Measurements from ENCODE around the gene ZNF846. TPM values are rescaled to one million over a fixed set of nuclear protein-coding genes. Genes with fewer than 3 reads are reported as not detected.

ZNF846 gene
- total RNA-seq, 1 experiment from 2014 or later: 1.2 TPM

DNA sequence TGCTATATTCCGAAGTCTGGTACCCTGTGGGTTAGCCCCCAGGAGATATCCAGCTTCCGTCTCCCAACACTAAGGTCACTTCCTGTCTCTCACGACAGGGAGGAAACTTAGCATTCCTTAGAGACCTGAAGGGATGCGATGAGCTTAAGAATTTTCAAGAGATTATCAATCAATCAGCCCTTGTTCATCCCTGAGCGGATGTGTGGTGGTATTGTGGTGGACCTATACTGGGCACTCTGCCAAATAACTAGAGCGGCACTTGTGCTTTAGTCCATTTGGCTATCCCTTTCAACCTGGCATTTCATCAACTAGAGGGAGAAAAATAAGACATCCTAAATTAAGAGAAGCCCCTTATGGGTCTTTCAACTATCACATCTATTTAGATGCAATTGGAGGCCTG lies 62.7 kb downstream of the ZNF846 start:
- Histone ChIP-seq H3K9me3 (ENCODE audit: control insufficient read depth in 1 of 2, insufficient read depth in 1 of 2, low read depth in 1 of 2, low read length in 2 of 2) (0 out of 4 replicates have a peak, but pooled peaks cover 0 to 3% of the 10 kb centered on the region in 2 experiments), H3K36me3 (ENCODE audit: control insufficient read depth in 1 of 2, insufficient read depth in 2 of 2, low read length in 2 of 2) (no peaks in the 10 kb centered on the region), H2AFZ (ENCODE audit: low read depth, low read length, poor library complexity, severe bottlenecking) (no peak overlapping the region), H3K4me2 (ENCODE audit: low read length) (no peak overlapping the region), H3K4me1 (ENCODE audit: control insufficient read depth in 1 of 2, insufficient read depth in 2 of 2, low read length in 2 of 2) (no peaks in the 10 kb centered on the region), H3K9ac (ENCODE audit: low read length) (no peak overlapping the region), H3K27ac (ENCODE audit: low read depth, low read length) (no peak overlapping the region), H4K20me1 (ENCODE audit: insufficient read depth) (no peaks in the 10 kb centered on the region), H3K27me3 (ENCODE audit: insufficient read depth, low read length) (no peaks in the 10 kb centered on the region), H3K4me3 (replicated peaks in 1 of 2; ENCODE audit: low read depth in 1 of 2, low read length in 2 of 2) (no peak overlapping the region), H3K9me2 (ENCODE audit: insufficient read depth) (no peaks in the 10 kb centered on the region), H3K79me2 (ENCODE audit: insufficient read depth, low read length) (no peaks in the 10 kb centered on the region)
- BruUV-seq (replicated peaks): no TSS peak
- CTCF ChIA-PET: no interaction called here
- RAD21 ChIA-PET (ENCODE audit: low non-redundant PET in 1 of 2, low total read pairs in 2 of 2, uncharacterized antibody in 2 of 2, unreplicated experiment in 2 of 2): no interaction called here
- intact Hi-C loops (cut with micrococcal nuclease): no loop called here
- DNase-seq (ENCODE audit: low read depth, low spot score) (no peak), ATAC-seq (no peak)
- TF ChIP-seq CBX3 (IDR thresholded peaks at IDR 0.05; ENCODE audit: low read depth): no peak
- no peak for TF ChIP-seq TCF7L2 (IDR thresholded peaks at IDR 0.05; ENCODE audit: borderline replicate concordance, extremely low read depth, insufficient read depth, insufficient read length)
- TF ChIP-seq, protein P1, sequence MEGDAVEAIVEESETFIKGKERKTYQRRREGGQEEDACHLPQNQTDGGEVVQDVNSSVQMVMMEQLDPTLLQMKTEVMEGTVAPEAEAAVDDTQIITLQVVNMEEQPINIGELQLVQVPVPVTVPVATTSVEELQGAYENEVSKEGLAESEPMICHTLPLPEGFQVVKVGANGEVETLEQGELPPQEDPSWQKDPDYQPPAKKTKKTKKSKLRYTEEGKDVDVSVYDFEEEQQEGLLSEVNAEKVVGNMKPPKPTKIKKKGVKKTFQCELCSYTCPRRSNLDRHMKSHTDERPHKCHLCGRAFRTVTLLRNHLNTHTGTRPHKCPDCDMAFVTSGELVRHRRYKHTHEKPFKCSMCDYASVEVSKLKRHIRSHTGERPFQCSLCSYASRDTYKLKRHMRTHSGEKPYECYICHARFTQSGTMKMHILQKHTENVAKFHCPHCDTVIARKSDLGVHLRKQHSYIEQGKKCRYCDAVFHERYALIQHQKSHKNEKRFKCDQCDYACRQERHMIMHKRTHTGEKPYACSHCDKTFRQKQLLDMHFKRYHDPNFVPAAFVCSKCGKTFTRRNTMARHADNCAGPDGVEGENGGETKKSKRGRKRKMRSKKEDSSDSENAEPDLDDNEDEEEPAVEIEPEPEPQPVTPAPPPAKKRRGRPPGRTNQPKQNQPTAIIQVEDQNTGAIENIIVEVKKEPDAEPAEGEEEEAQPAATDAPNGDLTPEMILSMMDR (IDR thresholded peaks at IDR 0.05 in 2 of 3, conservative IDR thresholded peaks at IDR 0.05 in 1 of 3; ENCODE audit: borderline replicate concordance in 1 of 3, insufficient read depth in 1 of 3, low read depth in 2 of 3, low read length in 2 of 3): no peak
- no peak for TF ChIP-seq EGR1 (IDR thresholded peaks at IDR 0.05; ENCODE audit: low read depth)
- no peak for TF ChIP-seq POLR2AphosphoS5 (IDR thresholded peaks at IDR 0.05; ENCODE audit: low read depth, low read length)
- TF ChIP-seq POLR2A (IDR thresholded peaks at IDR 0.05; ENCODE audit: borderline replicate concordance, extremely low read depth, insufficient read depth, insufficient read length): no peak
- TF ChIP-seq, protein P2, sequence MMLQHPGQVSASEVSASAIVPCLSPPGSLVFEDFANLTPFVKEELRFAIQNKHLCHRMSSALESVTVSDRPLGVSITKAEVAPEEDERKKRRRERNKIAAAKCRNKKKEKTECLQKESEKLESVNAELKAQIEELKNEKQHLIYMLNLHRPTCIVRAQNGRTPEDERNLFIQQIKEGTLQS (IDR thresholded peaks at IDR 0.05): no peak
- TF ChIP-seq ZNF274 (IDR thresholded peaks at IDR 0.05; ENCODE audit: low read depth, low read length): no peak
- no peak for TF ChIP-seq CEBPB (IDR thresholded peaks at IDR 0.05; ENCODE audit: low read depth)
- no peak for TF ChIP-seq RAD21 (IDR thresholded peaks at IDR 0.05; ENCODE audit: low read depth)
- TF ChIP-seq, protein P3, sequence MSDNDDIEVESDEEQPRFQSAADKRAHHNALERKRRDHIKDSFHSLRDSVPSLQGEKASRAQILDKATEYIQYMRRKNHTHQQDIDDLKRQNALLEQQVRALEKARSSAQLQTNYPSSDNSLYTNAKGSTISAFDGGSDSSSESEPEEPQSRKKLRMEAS (IDR thresholded peaks at IDR 0.05): no peak
- POLR2A ChIA-PET: no interaction called here

Measured in HCT116 (cell line).